Central memory CD8-positive, alpha-beta T cell (primary cell): ENCODE results near the gene SCAPER.
A peak's percentile ranks its signal among the peaks of the same experiment; 100 is the strongest.
"Not testable (repeated sequence)": the region's sequence is repeated elsewhere in the genome, so short reads cannot be mapped to it uniquely, and the experiment has no call there.

Experiments
- ATAC-seq: fragments of 150-1000 bp; cut with Tn5 transposase; replicated peaks from 2 replicates; pipeline ENCODE4 v1.10.0; 2022; ENCODE audit warnings: mild to moderate bottlenecking, moderate FRiP score, moderate number of reproducible peaks; ENCODE audit not compliant: poor library complexity, severe bottlenecking; ENCODE audit errors: extremely low read depth
- DNase-seq, 2 donors: peaks; one replicate each; pipeline ENCODE4 v3.0.0; 2021; ENCODE audit warnings: low spot score in 2 of 2
- H3K27ac Mint-ChIP-seq: one replicate; pipeline ENCODE4 v1.8.0; 2022; ENCODE audit warnings: low read depth, mild to moderate bottlenecking, moderate library complexity, mixed read lengths
- H3K27me3 Mint-ChIP-seq: one replicate; pipeline ENCODE4 v1.8.0; 2022; ENCODE audit warnings: mixed read lengths
- H3K36me3 Mint-ChIP-seq: one replicate; pipeline ENCODE4 v1.8.0; 2022; ENCODE audit warnings: mild to moderate bottlenecking, moderate library complexity, mixed read lengths; ENCODE audit not compliant: insufficient read depth
- H3K4me1 Mint-ChIP-seq: one replicate; pipeline ENCODE4 v1.8.0; 2022; ENCODE audit warnings: mixed read lengths
- H3K4me3 Mint-ChIP-seq: one replicate; pipeline ENCODE4 v1.8.0; 2022; ENCODE audit warnings: mild to moderate bottlenecking, moderate library complexity, mixed read lengths
- H3K9me3 Mint-ChIP-seq: one replicate; pipeline ENCODE4 v1.8.0; 2022; ENCODE audit warnings: mixed read lengths

SCAPER gene

DNA sequence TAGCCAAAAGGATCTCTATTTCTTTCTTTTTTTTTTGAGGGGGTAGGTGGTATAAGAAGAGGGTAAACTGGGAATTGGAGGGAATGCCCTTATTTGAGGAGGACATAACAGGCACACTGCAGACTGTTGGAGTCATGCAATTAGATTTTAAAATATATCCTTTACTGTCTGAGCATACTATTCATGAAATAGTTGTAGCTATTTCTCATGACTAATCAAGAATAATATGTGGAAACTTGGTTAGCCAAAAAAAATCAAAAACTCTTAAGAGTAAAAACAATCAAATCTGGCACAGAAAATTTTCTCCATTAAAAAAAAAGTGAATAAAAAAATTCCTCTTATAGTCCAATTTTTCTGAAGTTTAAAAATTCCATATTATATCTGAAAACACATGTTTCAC lies 174.9 kb downstream of the SCAPER start:
- ATAC-seq, result no peak
- H3K27me3 Mint-ChIP-seq, result no peaks in the 10 kb centered on the region
- no peaks in the 10 kb centered on the region for H3K4me1 Mint-ChIP-seq
- no peaks in the 10 kb centered on the region for H3K9me3 Mint-ChIP-seq
- H3K4me3 Mint-ChIP-seq, result no peak overlapping the region
- DNase-seq, result no peak
- H3K36me3 Mint-ChIP-seq, result peaks cover 18% of the 10 kb centered on the region
- H3K27ac Mint-ChIP-seq, result no peak overlapping the region

- H3K27ac Mint-ChIP-seq, result no peak overlapping the region
- ATAC-seq, result no peak
- peaks cover 1% of the 10 kb centered on the region for H3K36me3 Mint-ChIP-seq
- DNase-seq, result no peak
- H3K4me3 Mint-ChIP-seq, result no peak overlapping the region
- peaks cover 18% of the 10 kb centered on the region for H3K9me3 Mint-ChIP-seq
- no peaks in the 10 kb centered on the region for H3K27me3 Mint-ChIP-seq
- H3K4me1 Mint-ChIP-seq, result peaks cover 16% of the 10 kb centered on the region
Measured at GRCh38 chr15:76718863-76719262, 186.3 kb downstream of the SCAPER start.

GRCh38 chr15:76714950-76715349 lies 190.2 kb downstream of the SCAPER start:
- ATAC-seq (no peak), DNase-seq (no peak)
- Mint-ChIP-seq H3K9me3 (peaks cover 18% of the 10 kb centered on the region), H3K27ac (no peak overlapping the region), H3K36me3 (peaks cover 1% of the 10 kb centered on the region), H3K4me3 (no peak overlapping the region), H3K4me1 (peaks cover 22% of the 10 kb centered on the region), H3K27me3 (no peaks in the 10 kb centered on the region)

DNA sequence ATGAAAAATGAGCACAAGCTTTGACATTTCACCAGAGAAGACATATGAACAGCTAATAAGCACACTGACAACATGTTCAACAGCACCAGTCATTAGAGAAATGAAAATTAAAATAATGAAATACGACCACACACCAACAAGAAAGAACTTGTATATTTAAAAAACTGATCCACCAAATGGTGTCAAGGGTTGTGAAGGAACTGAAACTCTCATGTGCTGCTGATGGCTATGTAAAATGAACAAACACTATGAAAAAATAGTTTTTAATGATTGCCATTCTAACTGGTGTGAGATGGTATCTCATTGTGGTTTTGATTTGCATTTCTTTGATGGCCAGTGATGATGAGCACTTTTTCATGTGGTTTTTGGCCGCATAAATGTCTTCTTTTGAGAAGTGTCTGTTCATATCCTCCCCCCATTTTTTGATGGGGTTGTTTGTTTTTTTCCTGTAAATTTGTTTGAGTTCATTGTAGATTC lies 193.8 kb downstream of the SCAPER start:
- peaks cover 12% of the 10 kb centered on the region for H3K9me3 Mint-ChIP-seq
- DNase-seq, result no peak
- H3K27ac Mint-ChIP-seq, result no peak overlapping the region
- no peak for ATAC-seq
- H3K4me3 Mint-ChIP-seq, result no peak overlapping the region
- H3K4me1 Mint-ChIP-seq, result peaks cover 23% of the 10 kb centered on the region
- H3K27me3 Mint-ChIP-seq, result no peaks in the 10 kb centered on the region
- no peaks in the 10 kb centered on the region for H3K36me3 Mint-ChIP-seq

DNA sequence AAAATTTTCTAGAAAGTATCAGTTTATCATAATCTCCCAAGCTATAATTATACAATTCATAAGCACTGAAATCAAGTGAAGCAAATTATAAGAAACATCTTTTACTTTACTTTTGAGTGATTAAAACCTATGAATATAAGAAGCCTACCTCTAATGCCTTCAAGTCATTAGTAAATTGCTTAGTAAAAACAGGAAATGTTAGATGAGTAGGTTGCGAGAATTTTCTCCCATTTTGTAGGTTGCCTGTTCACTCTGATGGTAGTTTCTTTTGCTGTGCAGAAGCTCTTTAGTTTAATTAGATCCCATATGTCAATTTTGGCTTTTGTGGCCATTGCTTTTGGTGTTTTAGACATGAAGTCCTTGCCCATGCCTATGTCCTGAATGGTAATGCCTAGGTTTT lies 201.1 kb downstream of the SCAPER start:
- not testable (repeated sequence) for H3K9me3 Mint-ChIP-seq, H3K27ac Mint-ChIP-seq, ATAC-seq, H3K36me3 Mint-ChIP-seq, H3K27me3 Mint-ChIP-seq, H3K4me3 Mint-ChIP-seq, DNase-seq
- peaks cover 16% of the 10 kb centered on the region for H3K4me1 Mint-ChIP-seq

DNA sequence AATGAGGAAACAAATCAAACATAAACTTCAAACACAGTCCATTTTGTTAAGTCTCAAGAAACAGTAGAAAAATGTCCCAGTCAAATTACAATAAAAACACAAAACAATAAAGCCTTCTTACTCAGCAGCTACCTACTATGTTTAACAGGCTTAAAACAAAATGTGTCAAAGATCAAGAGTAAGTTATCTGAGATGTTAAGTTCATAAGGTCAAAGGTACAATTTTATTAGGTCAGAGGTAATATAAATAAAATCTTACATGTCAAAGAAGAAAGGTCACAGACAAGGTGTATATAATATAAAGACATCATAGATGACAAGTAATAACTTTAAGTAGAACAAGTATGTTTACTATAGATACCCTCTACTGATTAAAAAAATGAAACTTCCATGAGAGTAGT lies 208.3 kb downstream of the SCAPER start:
- peaks cover 2% of the 10 kb centered on the region for H3K36me3 Mint-ChIP-seq
- DNase-seq (no peak), ATAC-seq (no peak)
- peak overlapping the region; percentile 38 for H3K27ac Mint-ChIP-seq
- H3K4me1 Mint-ChIP-seq, result no peaks in the 10 kb centered on the region
- no peaks in the 10 kb centered on the region for H3K27me3 Mint-ChIP-seq
- H3K4me3 Mint-ChIP-seq, result no peak overlapping the region
- H3K9me3 Mint-ChIP-seq, result no peaks in the 10 kb centered on the region

- not testable (repeated sequence) for H3K4me1 Mint-ChIP-seq, H3K9me3 Mint-ChIP-seq
Measured at GRCh38 chr15:76692546-76692945, 212.6 kb downstream of the SCAPER start.

GRCh38 chr15:76687592-76687991 lies 217.5 kb downstream of the SCAPER start:
- not testable (repeated sequence) for ATAC-seq, H3K4me3 Mint-ChIP-seq, H3K9me3 Mint-ChIP-seq, DNase-seq, H3K4me1 Mint-ChIP-seq, H3K27ac Mint-ChIP-seq, H3K36me3 Mint-ChIP-seq, H3K27me3 Mint-ChIP-seq

More at GRCh38 chr15:76692546-76692945, 212.6 kb downstream of the SCAPER start:
- H3K4me3 Mint-ChIP-seq, H3K36me3 Mint-ChIP-seq, H3K27me3 Mint-ChIP-seq, ATAC-seq, DNase-seq: not testable (repeated sequence)
- H3K27ac Mint-ChIP-seq, result peak overlapping the region; percentile 44

- no peak overlapping the region for H3K4me3 Mint-ChIP-seq
- H3K9me3 Mint-ChIP-seq, result no peaks in the 10 kb centered on the region
- H3K27ac Mint-ChIP-seq, result no peak overlapping the region
- H3K4me1 Mint-ChIP-seq, result peaks cover 5% of the 10 kb centered on the region
- H3K27me3 Mint-ChIP-seq, result no peaks in the 10 kb centered on the region
- DNase-seq, result no peak
- no peak for ATAC-seq
- peaks cover 2% of the 10 kb centered on the region for H3K36me3 Mint-ChIP-seq
Measured at GRCh38 chr15:76684002-76684401, 221.1 kb downstream of the SCAPER start.

DNA sequence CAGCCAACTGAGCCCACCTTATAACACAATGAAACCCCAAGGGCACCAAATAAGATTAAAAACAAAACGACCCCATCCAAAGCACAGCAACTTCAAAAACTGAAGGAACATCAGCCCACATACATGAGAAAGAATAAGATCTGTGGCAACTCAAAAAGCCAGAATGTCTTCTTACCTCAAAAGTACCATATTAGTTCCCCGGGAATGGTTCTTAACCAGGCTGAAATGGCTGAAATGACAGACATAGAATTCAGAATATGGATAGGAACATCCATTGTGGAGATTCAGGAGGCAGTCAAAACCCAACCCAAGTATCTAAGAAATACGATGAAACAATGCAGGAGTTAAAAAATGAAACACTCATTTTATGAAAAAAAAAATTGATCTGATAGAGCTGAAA lies 222.3 kb downstream of the SCAPER start:
- Mint-ChIP-seq H3K27ac (no peak overlapping the region), H3K27me3 (no peaks in the 10 kb centered on the region), H3K9me3 (no peaks in the 10 kb centered on the region), H3K4me3 (no peak overlapping the region), H3K36me3 (peaks cover 2% of the 10 kb centered on the region), H3K4me1 (peaks cover 5% of the 10 kb centered on the region)
- ATAC-seq, result no peak
- no peak for DNase-seq

DNA sequence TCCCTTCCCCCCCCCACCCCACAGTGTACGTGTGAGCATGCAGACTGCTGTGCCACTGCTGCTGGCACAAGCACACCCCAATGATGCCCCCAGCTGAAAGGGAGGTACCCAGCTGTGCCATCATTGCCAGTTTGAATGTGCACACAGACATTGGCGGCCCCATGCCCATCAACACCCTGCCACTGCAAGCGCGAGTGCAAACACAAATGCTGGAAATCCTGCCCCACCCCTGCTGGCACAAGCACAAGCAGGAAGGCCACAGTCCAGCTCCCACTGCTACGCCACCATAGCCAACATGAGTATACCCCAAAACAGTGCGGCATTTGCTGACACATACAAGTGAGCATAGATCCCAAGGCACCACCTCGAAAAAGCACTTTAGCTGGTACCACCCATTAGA lies 222.9 kb downstream of the SCAPER start:
- Mint-ChIP-seq H3K36me3 (peaks cover 2% of the 10 kb centered on the region), H3K9me3 (no peaks in the 10 kb centered on the region), H3K4me3 (no peak overlapping the region), H3K4me1 (peaks cover 5% of the 10 kb centered on the region), H3K27me3 (no peaks in the 10 kb centered on the region), H3K27ac (no peak overlapping the region)
- DNase-seq, result no peak
- ATAC-seq, result no peak

GRCh38 chr15:76678766-76679165 lies 226.4 kb downstream of the SCAPER start:
- ATAC-seq, result no peak
- no peak overlapping the region for H3K27ac Mint-ChIP-seq
- DNase-seq, result no peak
- H3K4me3 Mint-ChIP-seq, result no peak overlapping the region
- peaks cover 5% of the 10 kb centered on the region for H3K4me1 Mint-ChIP-seq
- H3K27me3 Mint-ChIP-seq, result no peaks in the 10 kb centered on the region
- H3K9me3 Mint-ChIP-seq, result no peaks in the 10 kb centered on the region
- H3K36me3 Mint-ChIP-seq, result peaks cover 2% of the 10 kb centered on the region

DNA sequence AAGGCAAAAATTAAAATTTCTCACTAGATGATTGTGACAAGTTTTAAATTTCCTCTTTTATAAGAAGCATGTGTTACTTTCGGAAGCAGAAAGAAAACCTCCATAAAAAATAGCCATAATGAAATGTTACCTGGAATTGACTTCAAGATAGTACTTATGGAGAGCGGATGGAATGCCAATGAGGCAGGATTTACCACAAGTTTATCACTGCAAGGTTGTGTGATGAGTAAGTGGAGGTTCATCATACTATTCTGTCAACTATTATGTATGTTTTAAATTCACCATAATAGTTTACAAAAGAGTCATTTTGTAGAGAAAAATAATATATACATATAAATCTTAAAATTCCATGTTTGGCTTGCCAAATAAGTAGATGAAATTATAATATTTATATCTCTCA lies 230.3 kb downstream of the SCAPER start:
- no peak overlapping the region for H3K4me3 Mint-ChIP-seq
- H3K4me1 Mint-ChIP-seq, result no peaks in the 10 kb centered on the region
- no peak overlapping the region for H3K27ac Mint-ChIP-seq
- H3K9me3 Mint-ChIP-seq, result no peaks in the 10 kb centered on the region
- DNase-seq, result no peak
- no peaks in the 10 kb centered on the region for H3K27me3 Mint-ChIP-seq
- ATAC-seq, result no peak
- peaks cover 2% of the 10 kb centered on the region for H3K36me3 Mint-ChIP-seq
